DMS114 treated with DMSO at 0.1 percent for 48 hours (cell line): ENCODE measurements around the gene SDK1.
"Not testable (repeated sequence)": the region's sequence is repeated elsewhere in the genome, so short reads cannot be mapped to it uniquely, and the experiment has no call there.

ENCODE experiments used
- DNase-seq: peaks from one replicate; lab custom pipeline; 2025; ENCODE audit not compliant: unreplicated experiment; lab: John Stamatoyannopoulos, UW

Gene SDK1

DNA sequence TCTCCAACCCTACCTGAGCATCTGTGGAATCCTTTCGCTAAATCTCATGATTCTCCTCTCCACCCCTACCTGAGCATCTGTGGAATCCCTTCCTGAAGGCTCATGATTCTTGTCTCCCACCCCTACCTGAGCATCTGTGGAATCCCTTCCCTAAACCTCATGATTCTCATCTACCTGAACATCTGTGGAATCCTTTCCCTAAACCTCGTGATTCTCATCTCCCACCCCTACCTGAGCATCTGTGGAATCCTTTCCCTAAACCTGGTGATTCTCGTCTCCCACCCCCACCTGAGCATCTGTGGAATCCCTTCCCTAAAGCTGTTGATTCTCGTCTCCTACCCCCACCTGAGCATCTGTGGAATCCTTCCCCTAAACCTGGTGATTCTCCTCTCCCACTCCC is 342.0 kb downstream of the SDK1 start:
- DNase-seq: no peak

DNA sequence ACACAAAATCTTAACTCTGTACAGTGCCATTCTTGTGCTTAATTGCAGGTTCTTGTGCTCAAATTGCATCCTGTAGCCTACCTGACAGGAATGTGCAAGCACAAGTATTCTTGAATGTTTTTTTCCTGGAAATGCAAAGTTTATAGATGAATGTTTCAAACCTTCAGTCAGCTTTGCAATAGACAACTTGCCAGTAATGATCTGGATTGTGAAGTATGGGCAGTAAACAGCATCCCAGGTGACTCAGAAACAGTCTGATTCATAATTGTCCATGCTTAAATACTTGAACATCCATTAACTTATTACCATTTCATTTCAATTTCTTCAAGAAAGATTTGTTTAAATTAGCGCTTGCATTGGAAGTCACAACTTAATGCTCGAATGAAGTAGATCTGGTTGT is 347.2 kb downstream of the SDK1 start:
- no peak for DNase-seq

DNA sequence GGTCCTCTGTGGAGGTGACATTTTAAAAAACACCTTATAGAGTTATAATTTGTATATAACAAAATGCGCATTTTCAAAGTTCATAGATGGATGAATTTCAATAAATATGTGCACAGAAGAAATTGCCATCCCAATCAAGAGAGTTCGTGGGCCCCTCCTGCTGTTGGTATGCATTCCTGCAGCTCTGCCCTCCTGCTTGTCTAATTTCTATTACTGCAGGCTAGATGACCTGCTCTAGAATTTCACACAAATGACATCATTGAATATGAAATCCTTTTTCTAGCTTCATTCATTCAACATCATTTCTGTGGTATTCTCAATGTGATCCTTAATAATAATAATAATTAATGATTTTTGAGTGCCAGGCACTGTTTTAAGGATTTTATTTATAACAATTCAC is 348.2 kb downstream of the SDK1 start:
- no peak for DNase-seq

DNA sequence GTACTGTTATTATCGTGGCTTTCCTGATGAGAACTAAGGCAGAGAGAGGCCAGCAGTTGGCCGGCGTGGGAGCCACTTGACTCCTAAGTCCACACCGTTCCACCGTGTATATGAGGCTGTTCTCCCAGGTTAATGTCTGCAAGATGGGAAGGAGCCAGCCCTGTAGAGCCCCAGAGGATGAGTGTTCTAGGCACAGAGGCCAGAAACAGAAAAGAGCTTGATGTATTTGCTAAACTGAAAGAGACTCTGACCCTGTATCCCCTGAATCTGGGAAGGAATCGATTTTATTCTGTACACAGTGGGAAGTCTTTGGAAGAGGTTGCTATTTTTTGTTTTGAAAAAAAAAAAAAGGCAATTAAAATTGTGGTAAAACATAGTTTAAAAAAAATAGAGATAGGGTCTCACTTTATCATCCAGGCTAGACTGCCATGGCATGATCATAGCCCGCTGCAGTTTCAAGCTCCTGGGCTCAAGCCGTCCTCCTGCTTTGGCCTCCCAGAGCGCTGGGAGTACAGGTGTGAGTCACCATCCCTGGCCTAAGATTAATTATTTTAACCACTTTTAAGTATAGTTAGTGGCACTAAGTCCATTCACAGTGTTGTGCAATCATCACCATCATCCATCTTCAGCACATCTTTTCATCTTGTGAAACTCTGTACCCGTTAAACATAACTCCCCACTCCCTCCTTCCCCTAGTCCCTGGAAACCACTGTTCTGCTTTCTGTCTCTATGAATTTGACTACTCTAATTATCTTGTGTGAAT is 348.8 kb downstream of the SDK1 start:
- DNase-seq: no peak

DNA sequence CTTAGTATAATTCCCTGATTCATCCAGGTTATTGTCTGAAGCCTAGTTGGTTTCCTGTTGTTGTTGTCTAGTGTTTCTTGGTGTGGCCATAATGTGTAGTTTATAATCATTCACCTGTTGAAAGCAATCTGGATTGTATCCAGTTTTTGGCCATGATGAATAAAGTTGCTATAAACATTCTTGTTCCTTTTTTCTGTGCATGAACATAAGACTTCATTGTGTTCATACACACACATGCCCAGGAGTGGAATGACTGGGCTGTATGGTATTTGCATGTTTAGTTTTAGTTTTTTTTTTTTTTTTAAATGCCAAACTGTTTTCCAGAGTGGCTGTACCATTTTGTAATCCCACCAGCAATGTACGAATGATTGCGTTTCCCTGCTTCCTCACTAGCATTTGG is 349.8 kb downstream of the SDK1 start:
- no peak for DNase-seq

DNA sequence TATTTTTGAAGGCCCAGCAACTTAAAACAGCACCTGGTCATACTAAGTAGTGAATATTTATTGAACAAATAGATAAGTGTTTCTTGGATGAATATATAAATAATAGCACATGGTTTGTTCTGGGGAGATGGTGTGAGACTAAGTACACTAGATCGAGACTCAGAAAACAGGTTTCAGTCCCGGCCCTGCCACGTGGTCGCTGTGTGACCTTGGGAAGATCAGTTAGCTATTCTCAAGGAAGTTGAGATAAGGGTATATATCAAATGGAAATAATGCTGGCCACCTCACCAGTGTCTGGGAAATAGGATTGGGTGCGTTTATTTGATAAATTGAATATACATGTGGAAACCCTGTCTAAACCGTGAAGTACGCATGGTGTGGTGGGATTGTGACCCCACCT is 354.6 kb downstream of the SDK1 start:
- DNase-seq: no peak

DNA sequence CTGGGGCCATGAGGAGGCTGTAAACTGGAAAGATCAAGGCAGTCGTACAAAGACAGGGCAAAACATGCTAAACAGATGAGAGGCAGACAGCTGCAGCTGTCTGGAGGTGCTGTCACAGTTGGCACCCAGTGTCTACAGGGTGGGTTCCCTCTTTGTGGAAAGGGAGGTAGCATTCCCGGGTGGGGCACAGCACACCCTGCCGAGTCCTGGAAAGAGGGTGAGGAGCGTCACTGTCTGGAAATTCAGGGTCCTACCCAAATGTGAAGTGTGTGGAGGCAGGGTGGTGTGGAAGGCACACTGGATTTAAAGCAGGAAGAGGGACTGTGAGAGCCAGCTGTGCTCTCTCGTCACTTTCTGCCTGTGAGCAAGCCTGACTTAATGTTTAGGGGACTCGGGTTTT is 356.2 kb downstream of the SDK1 start:
- DNase-seq: no peak

DNA sequence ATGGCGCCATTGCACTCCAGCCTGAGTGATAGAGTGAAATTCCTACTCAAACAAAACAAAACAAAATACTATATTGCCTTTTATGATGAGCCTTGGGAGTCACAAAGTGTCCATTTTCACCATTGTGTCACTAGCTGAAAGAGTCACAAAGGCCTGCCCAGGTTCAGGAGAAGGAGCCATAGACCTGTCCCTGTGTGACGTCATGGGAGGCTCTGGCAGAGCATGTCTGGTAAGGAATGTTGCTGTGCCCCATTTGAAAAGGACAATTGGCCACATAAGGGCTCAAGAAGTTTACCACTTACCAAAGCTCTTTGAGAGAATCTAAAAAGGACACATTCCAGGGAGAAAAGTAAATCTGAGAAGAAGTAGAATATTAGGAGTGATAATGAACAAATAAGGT is 367.7 kb downstream of the SDK1 start:
- no peak for DNase-seq

DNA sequence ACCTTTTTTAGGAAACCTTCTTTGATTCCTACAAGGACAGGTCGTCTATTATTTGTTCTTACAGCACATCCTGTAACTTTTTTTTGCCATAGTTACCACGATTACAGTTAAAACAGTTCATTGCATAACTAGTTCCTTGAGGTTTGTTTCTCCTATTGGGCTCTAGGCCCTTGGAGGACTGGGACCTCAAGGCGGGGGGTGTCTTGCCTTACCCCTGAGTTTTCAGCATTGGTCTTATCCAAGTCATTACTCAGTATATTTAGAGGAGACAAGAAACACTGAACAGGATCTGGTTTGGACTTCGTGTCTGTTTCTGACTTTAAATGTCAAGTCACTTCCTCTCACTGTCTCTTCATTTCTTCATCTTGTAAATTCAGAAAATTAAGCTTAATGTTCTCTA is 369.8 kb downstream of the SDK1 start:
- DNase-seq: no peak

DNA sequence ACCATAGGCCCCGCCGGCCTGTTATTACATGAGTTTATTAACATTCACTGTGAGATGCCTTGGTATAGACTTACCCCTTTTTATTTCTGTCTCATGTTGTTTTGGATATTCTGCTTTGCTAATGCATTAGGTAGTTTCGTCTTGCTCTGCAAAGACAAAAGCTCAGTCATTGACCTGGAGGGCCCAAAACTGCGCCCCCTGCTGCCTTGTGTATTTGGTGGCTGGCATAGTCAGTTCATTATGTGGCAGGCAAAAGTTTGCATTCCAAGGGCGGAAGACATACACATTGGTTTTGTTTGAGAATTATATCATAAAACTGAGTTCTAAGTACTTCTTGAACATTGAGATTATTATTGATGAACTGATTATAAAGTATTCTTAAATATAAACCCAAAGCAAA is 372.5 kb downstream of the SDK1 start:
- DNase-seq: no peak

DNA sequence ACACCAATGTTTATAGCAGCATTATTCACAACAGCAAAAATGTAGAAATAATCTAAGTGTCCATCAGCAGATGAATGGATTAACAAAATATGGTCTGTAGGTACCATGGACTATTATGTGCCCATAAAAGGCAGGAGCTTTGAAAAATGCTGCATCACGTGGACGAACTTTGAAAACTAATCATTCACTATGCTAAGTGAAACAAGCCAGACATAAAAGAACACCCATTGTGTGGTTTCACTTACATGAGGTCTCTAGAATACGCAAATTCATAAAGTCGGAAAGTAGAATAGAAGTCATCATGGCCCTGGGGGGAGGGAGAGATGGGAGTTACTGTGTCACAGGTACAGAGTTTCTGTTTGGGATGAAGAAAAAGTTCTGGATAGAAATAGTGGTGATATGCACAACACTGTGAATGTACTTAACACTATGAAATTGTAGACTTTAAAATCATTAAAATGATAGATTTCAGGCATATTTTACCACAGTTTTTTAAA is 377.3 kb downstream of the SDK1 start:
- no peak for DNase-seq

DNA sequence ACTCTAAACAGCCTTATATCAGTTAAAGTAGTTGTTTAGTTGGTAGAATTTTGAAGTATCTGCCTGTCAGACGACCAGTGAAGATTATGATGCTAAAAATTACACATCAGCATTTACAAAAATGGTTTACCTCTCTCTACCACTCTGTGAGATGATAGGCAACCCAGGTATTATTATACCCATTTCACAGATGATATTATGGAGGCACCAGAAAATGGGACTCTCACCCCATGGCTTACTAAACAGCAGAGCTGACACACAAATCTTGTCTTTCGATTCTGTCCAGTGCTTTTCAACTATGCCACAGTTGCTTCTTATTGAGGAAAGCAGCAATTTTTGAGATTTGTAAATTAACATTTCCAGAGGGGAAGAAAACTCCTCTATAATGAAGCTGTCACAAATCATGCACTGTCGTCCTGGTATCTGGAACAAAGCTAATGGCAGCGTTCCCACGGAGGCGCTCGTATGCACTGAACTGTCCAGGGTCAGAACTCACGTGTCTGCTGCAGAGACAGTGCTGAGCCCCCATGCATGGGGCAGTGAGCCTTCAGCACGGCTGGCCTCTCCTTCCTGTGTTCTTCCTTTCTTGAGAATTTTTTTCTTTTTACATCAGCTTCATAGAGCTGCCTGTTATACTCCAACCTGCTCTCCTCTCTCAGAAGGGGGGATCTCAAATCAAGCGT is 381.1 kb downstream of the SDK1 start:
- DNase-seq: no peak

DNA sequence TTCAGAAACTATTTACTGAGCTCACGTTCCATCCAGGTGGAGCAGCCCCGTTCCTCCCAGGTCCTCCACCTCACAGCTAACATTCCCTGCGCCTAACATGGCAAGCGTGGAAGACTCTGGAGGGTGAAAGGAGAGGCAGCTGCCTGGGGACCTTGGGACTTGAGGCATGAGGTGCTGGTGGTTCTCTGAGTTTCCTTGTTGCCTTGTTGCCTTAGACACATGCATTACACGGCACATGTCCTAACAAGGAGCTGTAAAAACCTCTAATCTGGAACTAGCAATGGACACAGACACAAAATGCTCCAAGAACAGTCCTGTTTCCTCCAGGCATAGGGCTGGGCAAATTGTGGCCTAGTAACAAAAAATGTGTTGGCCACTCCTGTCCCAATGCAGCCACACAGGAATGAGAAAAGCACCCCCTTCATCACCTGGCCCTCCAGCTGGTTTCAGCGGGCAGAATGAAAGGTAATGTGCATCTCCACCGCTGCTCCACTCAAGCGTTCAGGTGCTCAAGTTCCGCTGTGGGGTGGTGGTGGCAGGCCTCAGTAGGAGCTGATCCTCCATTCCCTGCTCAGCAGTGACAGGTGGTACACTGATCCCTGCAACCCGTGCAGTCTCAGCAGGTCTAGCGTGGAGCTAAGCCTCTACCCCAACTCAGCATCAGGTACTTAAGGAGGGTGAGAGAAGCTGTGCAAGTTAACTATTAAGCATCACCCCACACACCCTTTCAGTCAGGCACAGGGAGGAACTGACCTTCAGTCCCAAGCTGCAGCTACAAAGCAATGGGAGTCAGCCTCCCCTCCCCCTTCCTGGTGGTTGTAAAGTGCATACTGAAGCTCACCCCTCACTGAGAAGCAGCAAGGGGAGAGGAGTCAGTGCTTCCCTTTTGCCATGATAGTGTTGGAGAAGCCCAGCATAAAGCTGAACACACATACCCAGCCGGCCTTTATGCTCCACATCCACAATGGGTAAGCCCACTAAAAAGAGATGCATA is 382.8 kb downstream of the SDK1 start:
- no peak for DNase-seq

DNA sequence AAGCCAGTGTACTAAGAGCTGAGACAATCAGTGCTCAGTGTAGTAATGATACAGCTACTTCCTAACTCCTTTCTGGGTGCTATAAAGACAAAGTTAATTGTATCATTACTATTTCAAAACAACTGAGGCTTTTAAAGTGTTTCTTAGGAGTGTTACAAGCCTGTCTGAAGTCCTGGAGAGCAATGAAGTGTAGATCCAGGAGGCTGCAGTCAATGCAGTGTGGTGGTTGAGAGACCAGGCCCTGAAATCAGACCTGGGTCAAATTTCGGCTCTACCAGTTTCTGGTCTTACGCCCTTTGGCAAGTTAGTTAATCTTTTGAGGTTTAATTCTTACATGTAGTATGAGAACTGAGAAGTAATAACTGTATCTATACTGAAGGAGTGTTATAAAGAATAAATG is 387.0 kb downstream of the SDK1 start:
- no peak for DNase-seq

DNA sequence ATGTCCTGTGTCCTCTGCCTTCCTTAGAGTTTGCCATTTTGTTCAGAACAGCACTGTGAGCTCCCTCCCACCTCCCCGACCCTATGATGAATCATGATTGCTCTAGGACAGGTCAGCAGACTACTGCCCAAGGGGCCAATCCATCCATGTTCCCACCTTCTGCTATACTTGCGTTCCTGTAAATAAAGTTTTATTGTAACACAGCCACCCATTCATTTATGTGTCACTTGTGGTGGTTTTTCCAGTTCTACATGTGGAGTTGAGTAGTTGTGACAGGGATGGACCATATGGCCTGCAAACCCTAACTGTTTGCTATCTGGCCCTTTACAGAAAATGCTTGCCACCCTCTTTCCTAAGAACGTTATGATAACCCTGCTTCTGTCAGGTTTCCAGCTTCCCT is 387.8 kb downstream of the SDK1 start:
- DNase-seq: no peak

DNA sequence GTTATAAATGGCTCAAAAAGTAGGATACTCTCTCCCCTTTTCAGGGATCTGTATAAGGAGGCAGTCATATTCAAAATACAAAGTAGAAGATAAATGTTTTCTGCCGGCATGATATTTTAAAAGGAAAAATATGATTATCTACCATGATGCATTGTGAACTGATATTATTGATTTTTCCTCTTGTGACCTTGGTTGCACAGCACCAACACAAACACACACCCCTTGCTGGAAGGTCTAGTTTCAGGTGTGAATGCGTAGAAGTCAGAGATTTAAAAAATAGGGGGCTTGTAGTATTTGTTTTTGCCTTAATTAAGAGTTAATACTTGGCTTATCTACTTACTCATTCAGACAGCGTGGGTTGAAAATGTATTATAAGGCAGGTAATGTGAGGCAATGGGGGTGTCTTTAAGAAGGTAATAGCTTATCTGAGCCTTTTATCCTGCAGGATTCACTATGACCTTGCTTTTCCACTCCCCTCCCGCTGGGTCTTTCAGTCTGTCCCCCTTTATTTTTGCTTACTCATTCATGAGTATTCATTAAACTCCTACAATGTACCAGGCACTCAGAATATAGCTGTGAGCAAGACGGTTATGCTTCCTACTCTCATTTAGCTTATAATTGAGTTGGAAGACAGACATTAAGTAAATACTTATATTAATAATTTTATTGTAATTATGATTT is 390.6 kb downstream of the SDK1 start:
- no peak for DNase-seq

DNA sequence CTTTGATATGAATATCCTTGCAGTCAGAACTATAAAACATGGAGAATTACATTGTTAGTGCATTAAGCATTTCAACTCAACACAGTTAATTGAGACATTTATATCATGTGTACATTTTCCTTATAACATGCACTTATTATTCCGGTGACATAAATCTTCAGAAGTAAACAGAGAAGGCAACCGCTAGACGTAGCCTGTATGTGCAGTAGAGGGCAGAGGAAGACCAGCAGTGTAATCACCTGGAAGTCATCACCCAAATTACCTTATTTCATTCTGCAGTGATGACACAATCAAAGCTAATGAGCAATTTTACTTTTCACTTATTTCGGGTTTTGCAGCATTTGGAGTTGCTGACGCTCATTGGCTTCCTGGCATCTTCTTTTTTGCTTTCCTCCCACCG is 394.6 kb downstream of the SDK1 start:
- no peak for DNase-seq

DNA sequence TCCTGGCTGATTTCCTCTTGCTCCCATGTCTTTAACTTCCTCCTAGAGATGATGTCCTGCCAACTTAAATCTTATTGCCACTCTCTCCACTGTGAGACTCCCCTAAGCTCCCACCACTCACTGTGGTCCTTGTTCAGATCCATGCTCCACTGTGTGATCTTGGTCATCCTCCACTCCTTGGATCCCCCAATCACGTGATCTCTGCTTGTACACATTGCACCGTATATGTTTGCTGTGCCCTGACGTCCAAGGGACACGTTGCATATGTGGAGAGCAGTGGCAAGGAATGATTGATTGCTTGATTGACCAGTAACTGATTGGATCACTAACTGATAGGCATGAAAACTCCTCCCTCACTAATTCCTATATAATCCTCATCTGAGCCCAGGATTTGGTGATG is 395.1 kb downstream of the SDK1 start:
- no peak for DNase-seq

DNA sequence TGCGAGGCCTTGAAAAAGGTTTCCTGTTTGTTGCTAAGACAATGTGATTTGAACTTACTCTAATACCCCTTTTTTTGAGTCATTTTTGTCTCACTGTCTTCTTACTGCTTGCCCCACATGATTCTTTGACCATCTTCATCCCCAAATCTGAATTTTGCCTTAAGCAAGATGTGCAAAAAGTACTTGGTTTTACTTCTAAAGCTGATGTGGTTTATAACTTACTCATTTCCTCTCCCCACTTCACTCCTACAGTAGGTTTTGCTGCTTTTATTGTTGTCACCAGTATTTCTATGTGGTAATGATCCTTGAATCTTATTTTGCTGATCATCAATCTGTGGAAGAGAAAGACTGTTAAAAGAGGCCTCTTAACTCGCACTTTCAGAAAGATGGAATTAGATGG is 396.4 kb downstream of the SDK1 start:
- DNase-seq: no peak

DNA sequence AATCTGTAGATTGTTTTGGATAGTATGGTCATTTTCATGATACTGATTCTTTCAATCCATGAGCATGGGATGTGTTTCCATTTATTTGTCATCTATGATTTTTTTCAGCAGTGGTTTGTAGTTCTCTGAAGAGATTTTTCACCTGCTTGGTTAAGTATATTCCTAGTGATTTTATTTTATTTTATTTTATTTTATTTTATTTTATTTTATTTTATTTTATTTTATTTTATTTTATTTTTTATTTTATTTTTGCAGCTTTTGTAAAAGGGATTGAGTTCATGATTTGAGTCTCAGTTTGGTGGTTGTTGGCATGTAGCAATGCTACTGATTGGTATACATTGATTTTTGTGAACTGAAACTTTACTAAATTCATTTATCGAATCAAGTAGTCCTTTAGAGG is 404.2 kb downstream of the SDK1 start:
- DNase-seq: no peak

DNA sequence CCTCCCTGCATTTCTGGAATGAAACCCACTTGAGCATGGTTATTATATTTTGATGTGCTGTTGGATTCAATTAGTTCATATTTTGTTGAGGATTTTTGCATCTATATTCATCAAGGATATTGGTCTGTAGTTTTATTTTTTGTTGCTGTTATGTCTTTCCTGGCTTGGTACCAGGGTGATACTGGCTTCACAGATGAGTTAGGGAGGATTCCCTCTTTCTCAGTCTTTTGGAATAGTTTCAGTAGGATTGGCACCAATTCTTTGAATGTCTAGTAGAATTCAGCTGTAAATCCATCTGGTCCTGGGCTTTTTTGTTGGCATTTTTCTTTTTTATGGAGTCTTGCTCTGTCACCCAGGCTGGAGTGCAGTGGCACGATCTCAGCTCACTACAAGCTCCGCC is 405.0 kb downstream of the SDK1 start:
- not testable (repeated sequence) for DNase-seq
